Measurements from ENCODE around the gene PTPRG.

PTPRG gene

DNA sequence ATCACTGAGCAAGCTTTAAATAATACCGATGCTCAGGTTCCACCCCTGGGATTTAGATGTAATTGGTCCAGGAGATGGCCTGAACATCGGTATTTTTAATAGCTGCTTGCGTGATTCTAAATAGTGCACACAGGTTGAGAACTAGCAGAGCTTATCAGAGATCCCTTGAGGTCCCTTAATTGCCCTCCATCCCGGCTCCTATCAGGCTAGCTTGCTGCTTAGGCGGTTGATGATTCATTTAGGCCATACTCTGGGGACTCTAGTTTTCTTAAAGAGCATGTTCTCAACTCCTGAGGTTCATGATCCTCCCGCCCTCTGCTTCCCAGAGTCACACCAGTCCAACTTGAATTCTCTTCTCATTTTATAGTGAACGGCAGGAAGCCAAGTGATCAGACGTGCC lies 531.7 kb downstream of the PTPRG start:
- no peak for DNase-seq

DNA sequence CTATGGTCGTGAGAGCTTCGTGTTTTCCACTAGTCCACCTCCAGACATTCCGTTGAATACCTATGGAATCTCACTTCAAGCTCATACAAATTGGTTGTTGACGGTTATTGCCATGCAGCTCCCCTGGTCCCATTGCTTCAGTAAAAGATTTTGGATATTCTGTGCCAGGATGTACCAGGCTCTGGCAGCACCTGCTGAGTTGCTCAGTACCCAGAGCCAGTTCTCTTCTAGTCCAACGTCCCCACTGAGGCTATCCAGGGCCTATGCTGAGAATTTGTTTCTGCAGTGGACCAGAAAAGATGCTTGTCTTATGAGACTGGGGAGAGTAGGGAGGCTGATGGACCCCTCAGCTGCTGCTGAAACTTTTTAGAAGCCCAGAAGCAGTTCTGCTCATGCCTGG lies 533.1 kb downstream of the PTPRG start:
- DNase-seq, result no peak

DNA sequence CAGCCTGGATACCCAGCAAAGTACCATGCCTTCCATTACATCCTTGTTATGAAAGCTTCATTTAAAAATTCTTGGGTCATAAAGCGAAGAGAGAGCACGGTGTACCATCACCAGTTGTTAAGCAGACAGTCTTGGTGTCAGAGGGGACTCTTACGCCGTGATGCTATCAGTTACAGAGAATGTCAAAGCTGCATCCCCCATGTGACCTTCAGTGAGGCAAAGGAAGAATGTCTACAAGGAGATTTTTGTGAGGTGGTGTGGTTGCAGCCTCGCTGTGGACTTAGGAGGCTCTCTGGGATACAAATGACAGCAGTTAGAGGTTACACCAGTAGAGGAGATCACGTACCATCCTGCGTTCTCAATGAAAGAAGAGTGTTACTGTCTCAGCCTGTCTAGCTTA lies 533.7 kb downstream of the PTPRG start:
- no peak for DNase-seq

DNA sequence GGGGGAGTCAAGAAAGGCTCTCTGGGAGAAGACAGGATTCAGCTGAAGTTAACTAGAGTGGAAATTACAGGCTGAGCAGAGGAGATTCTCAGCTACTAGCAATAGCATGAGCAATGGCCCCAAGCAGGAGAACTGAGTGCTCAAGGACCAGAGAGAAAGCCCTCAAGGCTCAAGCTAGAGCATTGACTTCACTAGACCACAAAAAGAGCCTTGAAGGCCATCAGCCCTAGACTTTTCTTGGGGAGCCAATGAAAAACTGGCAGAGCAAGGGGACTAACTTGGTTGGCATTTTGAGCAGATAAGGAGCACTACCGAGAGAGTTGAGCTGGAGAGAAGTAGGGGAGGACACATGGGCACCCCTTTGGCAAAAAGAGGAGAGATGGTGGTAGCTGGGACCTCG lies 534.4 kb downstream of the PTPRG start:
- DNase-seq, result no peak

DNA sequence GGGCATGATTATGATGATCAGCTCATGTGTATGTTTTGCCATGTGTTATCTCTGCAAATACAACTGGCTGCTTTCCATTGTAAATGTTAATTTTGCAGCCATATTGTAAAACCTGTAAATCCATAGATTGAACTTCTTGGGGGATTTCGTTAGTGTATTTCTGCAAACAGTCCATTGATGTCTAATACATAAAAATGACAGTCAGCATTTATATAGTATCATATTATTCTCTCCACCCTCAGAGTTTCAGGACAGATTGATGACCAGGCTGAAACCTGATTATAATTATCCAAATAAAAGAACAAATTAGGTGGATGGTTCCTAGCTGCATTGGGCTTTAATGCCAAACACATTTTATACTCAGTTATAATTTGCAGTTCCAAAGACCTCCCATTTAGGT lies 535.1 kb downstream of the PTPRG start:
- DNase-seq, result no peak

DNA sequence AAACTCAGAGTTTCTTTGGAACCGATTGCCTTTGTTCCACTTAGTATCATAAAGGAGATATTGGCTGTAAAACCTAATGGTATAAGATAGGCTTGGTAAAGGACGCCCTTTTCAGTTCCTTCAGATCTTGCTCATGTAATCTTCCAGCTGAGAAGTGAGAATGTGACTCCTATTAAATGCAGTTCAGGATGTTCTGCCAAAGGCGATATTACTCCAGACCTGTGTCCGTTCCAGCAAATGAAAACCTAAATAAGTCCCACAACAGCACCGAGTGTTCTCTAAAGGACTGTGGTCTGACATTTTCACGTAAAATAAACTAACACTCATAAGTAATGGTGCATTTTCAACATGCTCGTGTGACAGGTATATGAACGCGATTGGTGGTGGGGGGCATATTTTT lies 535.8 kb downstream of the PTPRG start:
- no peak for DNase-seq

DNA sequence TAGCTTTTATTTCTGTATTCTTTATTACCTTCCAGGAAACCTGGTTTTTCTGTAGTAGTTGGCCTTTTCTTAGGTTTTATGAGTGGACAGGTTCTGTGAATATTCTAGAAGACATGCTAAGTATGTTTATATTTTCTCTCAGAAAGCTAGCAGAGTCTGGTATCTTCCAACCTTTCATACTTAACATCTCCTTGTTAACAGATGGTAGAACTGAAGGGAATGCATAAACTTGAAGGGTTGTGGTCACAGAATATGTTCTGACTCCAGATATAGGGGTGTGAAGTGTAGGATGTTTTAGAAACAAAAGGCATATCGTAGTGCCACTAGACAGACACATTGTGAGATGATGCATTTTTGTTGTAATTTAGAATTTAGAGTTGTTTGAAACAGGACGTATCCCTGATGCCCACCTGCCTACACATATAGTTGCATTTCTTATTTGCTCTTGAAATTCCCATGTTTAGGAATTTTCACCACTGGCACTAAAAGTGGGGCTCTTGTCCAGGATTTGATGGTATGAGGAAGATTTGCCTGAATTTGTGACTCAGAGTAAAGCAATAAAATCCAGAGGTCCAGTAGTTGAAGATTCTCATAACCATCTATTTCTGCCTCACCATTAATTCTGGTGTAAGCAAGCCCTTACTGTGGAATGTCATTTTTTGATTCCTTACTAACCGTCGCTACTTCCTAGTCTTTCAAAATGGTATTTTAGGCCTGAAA lies 537.4 kb downstream of the PTPRG start:
- DNase-seq, result no peak

DNA sequence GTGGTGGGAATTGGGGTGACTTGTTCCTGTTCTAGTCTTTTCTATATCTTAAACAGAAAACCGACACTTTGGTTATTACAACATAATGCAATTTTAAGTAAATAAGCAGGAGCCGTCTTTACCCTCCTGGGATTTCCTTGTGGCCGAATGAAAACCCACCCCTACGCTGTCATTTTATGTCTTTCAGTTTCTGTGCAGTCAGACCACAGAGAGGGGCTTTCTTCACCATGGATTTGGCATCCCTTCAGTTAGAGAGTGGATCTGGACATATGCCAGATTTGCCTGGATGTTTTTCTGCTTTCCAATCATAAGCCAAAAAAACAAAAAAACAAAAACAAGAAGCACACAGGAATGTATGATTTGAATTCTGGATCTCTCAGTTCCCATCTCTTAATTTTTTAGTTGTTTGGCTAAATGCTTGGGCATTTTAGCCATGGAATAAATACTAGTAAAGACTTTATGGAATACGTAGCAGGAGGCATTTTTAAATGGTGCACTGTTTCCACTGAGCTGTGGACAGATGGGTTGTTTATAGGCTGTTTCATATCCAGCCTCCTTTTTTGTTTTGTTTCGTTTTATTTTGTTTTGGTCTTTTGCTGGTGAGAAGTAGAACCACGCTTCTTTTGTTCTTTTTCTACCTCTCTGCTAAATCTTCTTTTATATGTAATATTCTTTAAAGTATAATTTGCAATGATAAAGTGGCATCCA lies 539.1 kb downstream of the PTPRG start:
- no peak for DNase-seq

DNA sequence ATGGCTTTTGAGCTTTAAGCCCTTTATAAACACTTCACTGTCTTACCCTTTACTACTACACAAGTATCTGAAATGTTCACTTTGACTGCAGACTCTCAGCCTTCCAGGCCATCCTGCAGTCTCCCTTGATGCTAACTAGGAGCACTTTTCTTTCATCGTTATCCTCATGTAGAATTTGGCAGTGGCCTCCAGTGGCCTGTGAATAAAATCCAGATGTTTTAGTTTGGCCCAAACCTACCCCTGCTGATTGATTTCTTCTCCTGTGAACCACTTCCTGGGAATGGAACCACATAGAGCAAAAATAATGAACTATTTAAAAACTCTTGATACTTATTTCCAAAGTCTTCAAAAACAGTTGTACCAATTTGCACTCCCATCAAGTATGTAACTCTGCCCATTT lies 540.1 kb downstream of the PTPRG start:
- DNase-seq, result no peak

DNA sequence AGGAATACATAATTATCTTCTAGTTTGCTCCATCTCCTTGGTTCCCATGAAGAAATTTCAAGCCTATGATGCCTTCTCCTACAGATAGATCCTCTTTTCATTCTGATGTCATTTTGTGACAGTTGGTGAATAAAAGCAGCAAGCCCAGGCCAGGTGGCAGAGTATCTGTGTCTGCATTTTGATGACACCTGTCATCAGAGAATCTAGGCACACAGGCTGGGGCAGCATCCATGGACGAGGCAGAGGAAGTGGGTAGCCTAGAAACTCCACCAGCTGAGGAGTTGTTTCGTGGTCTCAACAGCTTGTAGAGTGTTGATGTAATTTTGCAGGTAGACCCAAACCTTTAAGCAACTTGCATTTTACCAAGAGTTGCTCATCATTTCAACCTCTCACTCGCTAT lies 542.2 kb downstream of the PTPRG start:
- DNase-seq, result no peak

DNA sequence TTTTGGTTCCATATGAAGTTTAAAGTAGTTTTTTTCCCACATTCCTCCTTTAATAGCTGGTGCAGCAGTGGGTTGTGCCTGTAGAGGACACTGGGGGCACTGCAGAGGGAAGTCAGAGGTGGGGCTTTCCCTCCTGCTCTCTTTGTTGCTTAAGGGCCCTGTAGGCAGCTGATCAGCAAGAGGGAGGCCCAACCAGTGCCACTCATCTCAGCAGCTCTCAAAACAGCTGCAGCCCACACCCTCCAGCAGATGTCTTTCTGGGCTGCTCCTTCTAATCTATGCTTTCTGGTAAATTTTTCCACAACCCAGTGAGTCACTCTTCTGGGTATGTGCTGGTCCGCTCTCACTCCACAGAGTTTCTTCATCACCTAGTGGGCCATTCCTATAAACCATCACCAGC lies 548.2 kb downstream of the PTPRG start:
- peak; percentile 87 for DNase-seq

DNA sequence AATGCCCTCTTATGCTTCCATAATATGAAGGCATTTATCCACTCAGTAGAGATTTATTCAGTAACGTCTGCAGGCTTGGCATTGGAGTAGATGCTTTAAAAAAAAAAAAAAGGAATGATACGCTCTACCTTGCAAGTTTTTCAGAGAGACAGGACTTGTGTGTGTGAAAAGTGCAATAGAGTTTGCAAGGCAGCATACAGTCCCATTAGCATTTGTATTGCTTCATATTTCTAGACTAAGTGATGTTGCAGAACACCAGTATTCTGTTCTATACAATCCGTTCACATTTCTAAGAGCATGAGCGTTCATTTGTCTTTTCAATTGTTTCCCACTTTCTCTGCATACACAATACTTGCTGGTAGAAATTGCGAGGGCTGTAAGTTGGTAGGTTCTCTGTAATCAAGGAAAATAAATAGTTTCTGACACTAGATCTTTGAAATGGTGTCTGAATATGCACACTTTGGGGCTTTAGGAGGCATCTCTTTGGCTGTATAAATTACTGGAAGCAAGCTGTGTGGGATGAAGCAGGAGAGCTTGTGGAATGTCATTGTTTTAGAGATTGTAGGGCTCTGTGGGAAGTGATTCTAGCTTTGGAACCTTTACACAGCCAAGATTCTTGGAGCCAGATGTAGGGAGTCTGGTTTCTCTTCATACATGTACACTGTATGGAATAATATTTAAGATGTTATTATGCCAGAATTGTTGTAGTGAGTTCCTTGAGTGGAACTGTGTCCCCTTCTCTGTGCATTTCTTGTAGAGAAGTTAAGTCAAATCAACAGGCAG lies 549.3 kb downstream of the PTPRG start:
- DNase-seq, result no peak

DNA sequence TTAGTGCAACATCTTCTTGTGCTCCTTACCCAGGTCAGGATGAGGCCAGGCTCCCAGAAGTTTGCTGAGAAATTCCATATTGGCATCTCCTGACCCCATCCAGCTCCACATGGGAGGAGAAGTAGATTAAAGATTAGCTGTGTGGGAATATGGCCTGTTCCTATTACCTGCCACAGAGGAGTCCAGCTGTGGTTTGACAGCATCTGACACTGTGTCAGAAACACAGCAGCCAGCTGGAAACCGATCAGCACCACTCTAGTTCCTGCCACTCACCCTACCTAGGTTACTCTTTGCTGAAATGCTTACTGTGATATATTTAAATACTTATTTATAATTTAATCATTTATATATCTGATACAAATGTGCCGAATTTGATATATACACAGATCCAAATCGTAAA lies 551.7 kb downstream of the PTPRG start:
- DNase-seq, result no peak

DNA sequence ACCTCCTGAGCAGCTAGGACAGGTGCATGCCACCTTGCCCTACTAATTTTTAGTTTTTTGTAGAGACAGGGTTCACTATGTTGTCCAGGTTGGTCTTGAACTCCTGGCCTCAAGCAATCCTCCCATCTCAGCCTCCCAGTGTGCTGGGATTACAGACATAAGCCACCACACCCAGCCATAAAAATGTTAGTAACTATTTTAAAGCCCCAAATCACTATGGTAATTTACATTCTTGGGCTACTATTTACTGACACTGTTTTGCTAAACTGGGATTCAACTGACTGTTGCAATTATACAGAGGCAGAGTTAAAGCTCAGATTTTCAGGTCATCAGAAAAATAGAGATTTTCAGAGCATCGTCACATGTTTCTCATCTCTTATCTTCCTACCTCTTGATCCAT lies 553.4 kb downstream of the PTPRG start:
- no peak for DNase-seq

DNA sequence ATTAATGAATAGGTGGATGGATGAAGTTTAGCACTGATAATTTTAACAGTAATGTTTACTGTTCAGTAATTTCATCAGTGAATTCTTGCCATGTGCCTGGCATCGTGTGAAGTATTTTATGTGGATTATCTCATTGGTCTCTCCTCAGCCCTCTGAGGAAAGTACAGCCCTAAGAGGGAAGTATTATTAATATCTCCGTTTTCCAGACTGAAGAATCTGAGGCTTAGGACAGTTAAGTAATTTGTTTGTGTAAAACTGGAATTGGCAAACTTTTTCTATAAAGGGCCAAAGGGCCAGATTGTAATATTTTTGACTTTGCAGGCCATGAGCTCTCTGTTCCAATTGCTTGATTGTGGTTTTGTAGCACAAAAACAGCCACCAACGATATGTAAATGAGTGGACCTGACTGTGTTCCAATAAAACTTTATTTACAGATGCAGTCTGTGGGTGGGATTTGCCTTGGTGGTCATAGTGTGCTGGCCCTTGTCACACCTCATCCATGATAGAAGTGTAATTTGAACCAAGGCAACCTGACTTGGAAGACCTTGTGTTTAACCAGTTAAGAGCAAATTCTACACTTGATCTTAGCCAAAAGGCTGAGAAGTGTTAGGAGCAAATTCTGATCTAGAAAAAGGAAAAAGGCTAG lies 556.7 kb downstream of the PTPRG start:
- no peak for DNase-seq

DNA sequence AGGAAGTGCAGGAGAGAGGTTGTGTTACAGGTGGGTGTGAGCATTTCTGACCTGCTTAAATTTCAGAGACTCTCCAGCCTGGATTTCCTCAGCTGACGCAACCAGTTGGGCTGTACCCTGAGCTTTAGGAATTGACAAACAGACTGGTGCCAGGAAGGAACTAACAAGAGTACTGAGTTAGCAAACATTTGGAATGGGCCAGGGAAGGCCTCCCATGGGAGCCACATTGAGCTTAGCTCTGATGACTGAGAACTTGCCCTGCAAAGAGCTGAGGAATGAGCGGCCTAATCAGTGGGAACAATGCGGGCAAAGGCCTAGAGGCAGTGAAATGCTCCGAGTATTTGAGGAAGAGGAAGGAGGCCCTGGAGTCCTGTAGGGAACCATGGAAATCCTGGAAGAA lies 557.8 kb downstream of the PTPRG start:
- DNase-seq, result no peak

DNA sequence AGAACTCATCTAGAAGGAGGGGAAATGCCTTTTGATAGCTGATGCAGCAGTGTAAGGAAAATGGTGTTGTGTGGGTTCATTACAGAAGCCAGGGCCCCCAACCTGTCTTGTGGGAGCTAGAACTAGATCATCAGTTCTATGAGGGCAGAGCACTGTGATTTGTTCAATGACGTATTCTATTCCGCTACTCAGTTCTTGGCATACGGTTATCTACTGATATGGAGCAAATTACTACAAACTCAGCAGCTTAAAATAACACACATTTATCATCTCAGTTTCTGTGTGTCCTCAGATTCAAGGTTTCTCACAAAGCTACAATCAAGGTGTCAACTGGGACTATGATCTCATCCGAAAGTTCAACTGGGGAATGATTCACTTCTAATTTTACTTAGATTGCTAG lies 561.4 kb downstream of the PTPRG start:
- DNase-seq, result no peak

DNA sequence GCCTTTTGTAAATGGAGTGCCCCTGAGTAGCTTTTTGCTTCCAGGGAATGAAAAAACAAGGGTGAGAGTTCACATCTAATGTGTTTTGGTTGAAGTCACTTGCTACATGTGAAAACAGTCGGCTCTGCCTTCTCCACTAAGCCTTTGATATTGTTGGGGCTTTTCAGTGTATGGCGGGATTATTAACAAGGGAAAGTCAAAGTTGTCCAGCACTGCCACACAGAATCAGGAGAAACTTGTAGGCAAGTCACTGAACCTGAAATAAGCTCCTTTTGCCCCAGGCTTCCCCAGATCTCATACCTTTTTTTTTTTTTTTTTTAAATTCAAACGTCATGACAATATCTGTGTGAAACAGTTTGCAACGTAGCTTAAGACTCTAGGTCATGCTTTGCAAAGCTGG lies 564.0 kb downstream of the PTPRG start:
- no peak for DNase-seq

DNA sequence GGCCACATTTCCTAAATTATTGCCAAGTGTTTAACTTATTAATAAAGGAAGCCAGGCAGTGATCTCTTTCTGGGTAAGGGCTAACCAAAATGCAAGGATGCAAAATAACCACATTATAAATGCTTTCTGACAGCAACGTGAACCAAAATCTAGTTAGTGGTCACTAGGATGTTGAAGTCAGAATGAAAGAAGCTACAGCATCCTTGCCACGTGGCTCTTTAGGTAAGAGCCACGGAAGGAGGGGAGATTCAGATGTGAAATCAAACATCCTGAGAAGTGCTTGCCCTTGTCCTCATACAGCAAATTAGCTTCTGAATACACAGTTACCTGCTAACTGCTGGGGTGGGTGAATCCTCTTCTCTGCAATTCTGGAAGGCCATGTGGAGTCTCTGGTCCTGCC lies 565.7 kb downstream of the PTPRG start:
- no peak for DNase-seq

DNA sequence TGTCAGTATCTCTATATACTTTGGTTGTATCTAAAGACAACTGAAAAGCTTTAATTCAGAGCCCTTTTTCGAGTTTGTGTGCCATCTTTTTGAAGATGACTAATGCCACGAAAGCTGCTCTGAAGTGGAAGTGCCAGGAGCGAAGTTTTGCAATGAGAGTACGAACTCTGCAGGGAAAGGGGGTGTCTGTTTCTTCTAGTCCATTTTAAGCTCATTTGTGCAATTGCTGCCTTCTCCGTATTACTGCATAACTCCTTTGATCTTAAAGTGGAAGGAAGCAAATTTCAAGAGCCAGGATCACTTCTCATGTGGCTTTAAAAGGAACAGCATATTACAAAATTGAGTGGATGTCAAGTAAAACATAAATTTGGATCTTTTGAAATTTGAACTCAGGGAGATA lies 566.7 kb downstream of the PTPRG start:
- no peak for DNase-seq

DNA sequence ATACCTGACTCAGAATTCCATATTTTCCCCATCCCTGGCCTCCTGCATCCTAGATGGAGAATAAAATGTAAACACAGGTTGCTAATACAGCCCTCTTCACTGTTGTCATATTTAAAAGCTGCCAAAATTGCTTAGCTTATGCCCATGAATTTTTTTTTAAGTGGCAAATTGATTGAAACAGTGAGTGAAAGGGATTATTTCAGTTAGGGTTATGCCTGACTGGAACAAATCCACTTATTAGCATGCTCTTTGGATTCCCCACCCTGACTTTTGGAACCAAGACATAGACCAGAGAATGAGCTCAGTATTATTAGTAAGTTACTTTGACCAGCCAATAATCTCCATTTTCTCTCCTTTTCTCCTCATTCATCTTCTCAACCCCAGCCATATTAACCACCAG lies 567.3 kb downstream of the PTPRG start:
- no peak for DNase-seq

DNA sequence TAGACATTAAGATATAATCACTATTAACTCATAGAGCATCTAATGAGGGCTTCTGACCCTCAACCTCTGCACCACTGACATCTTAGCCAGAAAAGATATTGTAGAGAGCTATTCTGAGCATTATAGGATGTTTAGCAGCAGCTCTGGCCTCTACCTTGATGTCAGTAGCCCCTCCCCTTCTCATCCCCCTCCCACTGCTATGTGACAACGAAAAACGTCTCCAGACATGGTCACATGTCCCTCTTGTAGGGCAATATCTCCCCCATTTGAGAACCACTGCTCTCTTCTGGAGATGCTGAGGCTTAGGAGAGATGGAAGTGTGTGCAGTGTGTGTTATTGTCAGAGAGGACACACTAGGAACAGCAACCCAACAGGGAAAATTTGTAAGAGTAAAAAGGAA lies 569.7 kb downstream of the PTPRG start:
- DNase-seq, result no peak

DNA sequence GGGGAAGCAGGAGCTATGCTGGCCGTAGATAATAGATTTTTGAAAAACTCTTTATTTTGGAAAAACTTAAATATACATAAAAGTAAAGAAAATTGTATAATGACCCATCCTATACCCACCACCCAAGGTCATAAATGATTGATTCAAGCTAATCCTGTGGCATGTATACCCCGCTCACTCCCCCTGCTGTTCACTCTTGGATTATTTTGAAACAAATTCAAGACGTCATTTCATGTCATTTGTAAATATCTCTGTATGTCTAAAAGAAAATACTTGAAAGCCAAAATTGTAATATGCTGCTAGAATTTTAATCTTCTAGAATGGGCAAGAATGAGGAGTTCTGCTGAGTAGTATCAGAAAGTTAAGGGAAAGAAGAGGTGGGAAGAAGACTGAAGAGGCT lies 570.2 kb downstream of the PTPRG start:
- no peak for DNase-seq
